NCI-H2029 (cell line): ENCODE data around the gene TSPOAP1.

Experiments
- DNase-seq: peaks from one replicate; lab custom pipeline; 2025; lab: John Stamatoyannopoulos, UW

TSPOAP1 gene

DNA sequence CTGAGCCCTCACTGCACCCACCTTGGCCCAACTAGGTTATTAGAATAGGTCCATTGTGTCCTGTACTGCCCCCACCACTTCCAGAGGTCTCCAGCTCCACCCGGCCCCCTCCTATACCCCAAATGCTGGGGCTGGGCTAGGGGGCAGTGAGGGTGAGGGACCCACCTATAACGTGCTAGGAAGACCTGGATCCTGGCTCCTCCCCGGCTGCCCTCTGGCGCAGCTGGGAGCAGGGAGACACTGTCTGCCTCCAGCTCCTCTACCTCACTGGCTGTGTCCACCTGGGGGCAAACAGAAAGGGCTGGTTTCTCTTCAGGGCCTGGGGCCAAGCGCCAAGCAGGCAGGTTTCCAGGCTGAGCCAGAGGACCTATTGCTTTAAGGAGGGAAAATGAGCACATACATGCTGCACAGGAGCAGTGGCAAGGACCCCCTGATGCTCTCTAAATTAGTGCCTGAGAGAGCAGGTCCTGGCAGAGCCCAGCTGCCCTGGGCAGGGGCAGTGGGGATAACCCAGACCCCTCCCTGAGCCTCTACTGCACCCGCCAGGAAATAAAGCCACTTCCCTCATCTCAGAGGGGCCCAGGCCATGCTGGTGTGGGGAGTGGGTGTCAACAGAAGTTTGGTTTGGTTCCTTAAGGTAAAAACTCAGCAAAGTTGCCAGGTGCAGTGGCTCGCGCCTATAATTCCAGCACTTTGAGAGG lies 12.2 kb downstream of the TSPOAP1 start:
- DNase-seq = no peak

DNA sequence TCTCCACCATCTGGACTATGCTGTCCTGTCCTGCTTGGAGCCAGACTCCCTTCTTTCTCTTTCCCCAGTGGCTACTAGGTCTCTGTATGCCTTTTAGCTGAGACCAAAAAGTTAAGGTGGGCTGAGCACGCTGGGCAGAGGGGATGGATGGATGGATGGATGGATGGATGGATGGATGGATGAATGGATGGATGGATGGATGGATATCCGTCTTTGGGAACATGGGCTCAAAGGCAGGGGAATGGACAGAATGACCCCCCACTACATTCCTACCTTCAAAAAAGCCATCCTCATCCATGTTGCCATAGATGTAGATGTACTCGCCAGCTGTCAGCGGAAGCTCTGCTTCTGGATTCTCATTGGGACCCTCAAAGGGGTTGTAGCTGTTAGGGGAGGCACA lies 12.8 kb downstream of the TSPOAP1 start:
- DNase-seq = no peak

DNA sequence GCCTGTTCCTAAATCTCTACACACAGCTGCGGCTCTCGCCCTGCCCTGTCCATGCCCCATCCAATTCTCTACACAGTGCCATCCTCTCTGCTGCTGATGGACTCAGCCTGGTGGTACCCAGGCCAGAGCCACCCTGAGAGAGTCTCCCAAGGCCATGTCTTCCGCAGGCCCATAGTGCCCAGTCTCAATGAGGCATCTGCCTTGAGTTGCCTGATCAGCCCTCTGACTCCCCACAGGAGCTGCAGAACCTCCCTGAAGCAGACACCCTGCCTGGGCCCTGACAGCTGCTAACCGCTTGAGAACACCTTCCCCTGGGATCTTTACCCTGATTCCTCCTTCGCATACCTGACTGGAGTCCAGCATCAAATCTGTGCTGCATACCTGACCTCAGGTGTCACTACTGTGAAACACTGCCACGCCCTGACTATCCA lies 13.3 kb downstream of the TSPOAP1 start:
- DNase-seq = no peak

DNA sequence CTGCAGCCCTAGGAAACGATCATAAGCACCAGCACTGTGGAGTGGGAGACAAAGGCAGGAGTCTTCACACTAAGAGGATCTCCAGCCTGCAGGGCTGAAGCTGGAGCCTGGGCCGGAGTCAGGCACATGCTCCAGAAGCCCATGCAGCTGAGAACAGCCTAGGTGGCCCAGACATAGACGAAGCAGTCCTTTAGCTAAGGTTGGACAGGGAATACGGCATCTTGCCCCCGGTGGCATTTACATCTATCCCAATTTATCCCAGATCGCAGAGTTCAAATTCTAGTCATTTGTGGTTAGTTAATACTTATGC lies 13.9 kb downstream of the TSPOAP1 start:
- no peak for DNase-seq

DNA sequence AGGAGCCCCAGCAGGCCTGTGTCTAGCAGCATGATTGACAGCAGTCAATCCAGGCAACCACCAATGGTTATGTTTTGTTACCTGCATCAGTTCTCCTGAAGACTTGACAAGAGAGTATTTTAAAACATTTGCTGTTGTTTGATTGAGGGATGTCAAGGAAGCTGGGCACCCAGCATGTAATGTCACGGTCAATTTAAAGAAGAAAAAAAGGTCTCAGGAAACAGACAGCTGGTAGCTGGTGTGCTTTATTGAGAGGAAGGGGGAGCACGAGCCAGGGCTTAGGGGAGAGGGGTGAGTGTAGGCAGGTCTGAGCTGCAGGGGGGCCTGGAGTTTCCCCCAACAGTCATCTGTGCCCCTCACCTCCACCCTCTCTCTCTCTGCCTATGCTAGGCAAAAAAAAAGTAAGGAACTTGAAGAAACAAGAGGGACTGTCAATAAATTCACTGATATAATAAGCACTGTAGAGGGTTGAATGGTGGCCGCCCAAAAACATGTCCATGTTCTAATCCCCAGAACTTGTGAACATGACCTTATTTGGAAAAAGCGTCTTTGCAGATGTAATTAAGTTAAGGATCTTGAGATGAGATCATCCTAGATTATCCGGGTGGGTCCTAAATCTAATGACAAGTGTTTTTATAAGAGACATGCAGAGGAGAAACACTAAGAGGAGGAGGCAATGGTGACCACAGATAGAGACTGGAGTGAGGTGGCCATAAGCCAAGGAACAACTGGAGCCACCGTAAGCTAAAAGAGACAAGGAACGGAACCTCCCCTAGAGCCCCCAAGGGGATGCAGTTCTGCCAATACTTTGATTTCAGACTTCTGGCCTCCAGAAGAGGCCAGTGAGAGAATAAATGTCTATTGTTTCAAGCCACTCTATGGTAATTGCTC lies 14.5 kb downstream of the TSPOAP1 start:
- no peak for DNase-seq

DNA sequence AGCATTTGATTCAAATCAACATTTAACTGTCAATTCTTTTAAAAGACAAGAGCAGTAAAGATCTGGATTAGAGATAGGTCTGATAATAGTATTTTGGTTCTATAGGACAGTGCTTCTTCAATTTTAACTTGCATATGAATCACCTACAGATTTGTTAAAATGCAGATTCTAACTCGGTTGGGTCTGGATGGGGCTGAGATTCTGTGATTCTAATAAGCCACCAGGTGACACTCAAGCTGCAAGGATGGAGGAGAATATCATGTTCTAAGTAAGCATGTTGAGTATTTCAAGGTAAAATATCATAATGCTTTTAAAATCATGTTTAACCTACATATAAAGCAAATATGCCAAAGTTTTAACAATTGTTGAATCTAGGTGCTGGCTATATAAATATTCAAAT lies 15.8 kb downstream of the TSPOAP1 start:
- DNase-seq = no peak

DNA sequence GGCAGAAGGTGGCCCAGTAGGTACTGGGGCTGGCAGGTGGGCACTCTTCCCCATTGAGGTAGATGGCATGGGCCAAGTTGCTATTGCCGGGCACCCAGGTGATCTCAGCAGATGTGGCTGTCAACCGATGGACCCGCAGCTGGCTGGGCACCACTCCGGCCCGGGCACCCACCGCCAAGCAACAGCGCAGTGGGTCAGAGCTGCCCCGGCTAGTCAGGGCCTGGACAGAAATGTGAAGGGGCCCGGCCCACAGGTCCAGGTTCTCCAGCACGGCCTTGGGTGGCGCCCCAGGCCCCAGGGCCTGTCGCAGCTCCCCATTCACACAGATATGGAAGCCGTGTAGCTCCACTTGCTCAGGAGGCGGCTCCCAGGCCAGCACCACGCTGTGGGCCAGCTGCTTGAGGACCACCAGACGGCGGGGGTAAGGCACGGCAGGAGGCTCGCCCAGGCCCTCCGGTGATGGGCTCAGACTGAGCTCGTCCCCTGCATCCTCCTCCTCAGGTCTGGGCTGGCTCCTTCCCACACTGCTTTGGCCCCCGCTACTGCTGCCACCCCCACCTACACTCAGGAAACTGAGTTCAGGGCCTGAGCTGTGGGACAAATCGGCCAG lies 16.5 kb downstream of the TSPOAP1 start:
- no peak for DNase-seq

DNA sequence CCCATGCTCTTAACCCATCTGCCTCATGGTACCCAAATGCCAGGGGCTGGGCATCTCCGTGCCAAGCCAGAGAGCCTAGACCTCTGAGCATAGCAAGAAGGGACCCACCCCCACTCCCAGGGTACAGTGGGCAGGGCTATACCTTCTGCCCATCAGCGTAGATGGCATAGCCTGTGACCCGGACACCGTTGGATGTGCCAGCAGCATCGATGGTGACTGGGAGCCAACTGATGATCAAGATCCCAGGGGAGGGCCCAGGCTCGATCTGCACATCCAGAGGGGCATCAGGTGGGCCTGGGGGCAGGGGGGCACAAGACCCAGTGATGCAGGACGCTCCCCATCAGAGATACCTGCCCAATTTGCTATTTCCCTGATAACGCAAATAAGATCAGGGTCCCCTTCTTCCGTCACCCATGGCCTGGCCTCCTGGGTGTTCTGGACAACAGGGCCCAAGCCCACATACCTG lies 17.1 kb downstream of the TSPOAP1 start:
- DNase-seq = no peak

DNA sequence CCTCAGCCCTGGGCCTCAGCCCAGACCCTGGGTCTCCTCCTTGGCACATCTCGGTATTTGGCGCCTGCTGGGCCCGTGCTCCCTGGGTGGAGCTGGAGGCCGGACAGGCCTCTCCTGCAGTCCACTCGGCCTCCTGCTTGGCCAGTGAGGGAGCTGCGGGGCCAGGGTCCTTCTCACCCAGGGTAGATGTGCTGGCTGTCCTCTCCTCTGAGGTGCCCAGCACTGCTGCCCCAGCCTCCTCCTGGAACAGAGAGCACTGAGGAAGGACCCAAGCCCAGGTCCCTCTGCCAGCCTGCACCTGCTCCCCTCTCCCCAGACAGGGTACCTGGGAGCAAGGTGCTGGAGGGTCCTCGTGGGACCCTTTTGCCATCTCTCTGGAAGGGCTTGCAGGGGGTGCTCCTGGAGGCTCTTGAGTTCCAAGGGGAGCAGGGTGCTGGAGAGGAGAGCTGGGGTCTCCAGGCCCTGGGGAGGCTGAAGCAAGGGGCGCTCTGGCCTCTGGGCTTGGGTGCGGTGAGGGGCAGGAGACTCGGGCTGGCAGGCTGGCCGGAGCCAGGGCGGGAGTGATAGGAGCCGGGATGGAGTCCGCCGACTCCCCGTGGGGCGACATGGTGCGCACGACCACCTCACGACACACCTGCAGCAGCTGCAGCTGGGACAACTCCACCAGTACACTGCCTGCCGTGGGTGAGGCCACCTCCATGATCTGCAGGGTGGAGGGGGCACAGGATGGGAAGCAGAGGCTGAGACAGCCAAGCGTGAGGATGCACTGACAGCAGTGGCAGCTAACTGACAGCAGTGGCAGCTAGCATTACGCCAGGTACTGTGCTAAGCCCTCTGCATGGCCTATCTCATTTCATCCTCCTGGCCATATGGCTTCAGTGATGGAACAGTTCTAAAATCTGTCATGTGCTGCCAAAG lies 17.8 kb downstream of the TSPOAP1 start:
- no peak for DNase-seq

DNA sequence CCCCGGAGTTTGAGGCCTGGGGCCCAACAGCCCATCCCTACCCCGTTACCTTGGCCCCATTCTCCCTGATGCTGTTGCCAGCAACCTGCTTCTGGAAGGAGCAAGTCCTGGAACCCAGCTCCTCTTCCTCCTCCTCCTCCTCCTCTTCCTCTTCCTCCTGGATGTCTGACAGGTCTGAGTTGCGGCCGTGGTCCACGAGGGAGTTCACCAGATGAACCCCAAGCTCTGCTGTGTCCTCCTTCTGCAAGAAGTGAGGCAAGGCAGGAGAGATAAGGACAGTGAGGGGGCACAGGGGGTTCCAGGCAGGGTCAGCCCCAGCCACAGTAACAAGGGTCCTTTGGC lies 18.7 kb downstream of the TSPOAP1 start:
- no peak for DNase-seq

DNA sequence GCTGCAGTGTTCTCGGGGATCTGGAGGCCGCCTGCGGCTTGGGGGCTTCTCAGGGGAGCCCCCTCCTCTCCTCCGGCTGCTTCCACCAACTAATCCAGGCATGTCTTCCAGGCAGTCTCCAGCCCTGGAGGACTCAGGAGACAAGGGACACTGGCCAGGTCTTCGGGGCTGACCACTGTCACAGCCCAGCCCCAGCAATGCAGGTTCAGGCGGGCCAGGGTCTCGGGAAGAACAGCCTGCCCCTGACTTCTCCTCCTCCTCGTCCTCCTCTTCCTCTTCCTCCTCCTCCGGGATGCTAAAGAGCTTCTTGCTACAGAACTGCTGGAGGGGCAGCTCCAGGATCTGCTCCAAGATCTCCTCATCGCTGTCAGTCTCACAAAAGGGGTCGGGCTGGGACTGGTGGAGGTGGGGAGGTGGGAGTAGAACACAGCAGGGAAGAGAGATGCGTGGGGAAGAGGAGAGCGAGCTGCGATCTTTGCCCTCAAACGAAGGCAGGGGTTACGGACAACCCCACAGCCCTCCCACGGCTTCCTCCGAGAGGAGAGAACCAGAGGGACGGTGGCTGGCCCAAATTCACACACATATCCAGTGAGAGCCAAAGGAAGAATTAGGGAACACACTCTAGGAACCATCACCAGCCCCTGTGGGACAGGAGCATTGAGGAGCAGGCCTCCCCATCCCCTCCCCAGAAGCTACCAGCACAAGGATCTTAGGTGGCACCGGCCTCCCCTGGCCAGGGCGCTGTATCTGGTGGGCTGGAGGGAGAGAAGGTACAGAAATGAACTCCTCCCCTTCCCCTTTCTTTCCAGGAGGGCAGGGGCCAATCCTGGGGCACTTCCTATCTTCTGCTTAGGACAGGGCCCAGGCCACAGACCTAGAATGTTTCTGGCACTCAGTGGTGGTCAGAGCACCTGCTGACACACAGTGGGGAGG lies 19.3 kb downstream of the TSPOAP1 start:
- no peak for DNase-seq

DNA sequence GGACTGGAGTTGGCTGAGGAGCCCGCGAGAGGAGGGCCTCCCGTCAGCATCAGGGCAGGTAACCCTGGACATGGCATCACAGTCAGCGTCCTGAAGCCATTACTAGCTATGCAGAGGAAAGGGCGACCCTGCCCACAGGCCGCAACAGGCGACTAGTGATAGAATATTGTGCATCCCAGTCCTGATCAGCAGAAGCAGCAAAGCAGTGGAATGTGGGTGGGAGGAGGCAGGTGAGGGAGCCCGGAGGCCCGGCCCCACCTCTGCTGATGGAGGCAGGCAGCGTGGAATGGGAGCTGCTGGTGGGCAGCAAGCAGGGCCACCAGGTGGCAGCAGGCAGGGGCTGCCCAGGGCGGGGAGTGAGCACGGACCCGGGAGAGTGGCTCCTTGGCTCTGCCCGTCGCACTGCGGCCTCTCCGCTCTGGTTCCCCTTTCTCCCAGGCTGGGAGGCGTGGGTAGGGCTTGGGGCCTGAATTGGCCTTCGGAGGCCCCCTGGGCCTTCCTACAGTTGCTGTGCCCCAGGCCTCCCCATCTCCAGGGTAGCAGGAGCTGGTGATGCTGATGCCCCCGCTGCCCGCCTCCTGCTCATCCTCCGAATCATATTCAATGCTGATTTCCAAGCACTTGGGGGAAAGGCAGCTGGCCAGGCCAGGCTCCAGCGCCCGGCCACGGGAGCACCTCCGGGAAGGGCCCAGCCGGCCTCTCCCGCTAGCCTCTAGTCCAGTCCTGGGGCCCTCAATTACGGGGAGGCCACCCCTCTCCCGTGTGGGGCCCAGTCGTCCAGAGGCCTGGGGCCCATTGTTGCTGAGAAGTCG lies 20.2 kb downstream of the TSPOAP1 start:
- no peak for DNase-seq

DNA sequence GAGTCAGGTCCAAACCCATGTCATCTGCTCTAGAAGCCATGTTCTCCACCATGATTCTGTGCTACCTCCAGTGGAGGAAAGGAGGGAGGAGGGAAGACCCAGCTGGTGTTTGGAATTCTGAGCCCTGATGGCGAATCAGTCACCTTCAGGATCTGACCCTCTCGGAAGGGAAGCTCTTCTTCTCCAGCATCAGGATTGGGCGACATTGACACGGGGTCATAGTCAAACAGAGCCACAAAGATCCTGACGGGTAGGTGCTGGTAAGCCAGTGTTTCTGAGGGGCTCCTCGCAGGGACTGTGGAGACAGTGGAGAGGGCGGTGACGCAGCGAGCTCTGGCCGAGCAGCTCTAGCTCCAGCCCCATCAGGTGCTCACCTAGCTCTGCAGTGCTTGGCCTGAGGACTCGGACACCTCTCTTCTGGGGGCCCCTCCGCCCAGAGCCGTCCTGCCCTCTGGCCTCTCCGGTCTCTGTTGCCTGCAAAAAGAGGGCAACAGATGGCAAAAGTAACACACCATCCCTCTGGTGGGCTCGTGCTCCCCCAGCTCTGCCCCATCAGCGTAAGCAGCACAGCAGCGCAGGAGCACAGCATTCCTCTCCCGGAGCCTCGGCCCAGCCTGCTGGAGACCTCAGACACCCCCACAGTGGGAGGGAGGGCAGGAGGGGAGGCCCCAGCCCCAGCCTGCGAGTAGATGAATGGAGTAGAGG lies 21.0 kb downstream of the TSPOAP1 start:
- no peak for DNase-seq

DNA sequence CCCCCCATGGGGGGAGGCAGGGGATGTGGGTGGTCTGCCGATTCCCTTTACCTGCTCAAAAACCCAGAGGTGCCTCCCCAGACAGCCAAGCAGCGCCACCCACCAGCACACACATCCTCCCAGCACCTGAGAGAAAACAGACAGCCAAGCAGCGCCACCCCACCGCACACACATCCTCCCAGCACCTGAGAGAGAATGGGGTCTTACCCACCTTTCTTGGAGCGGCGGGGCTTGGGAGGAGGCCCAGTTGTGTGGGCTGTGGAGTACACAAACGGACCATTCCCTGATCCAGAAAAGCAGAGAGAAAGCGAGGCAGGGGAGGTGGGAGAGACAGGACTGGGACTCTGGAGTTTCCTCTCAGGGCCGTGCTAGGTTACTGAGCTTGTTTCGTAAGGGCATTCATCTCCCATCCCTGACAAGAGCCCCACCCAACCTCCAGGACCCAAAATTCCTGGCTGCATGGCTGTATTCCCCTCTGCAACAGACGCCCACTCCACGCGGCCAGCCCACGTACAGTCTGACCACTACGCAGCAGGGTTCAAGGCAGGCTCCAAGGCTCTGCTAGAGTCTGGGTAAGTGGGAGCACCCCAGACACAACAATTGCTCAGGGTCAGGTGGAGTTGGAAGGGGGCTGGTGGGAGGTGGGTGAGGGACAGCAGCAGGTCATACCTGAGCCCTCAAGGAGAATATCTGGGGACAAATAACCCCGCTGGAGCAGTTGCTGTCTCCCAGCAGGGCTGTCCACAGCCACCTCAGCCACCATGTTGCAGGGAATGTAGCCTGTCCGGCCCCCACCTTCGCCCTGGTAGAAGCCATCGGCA lies 22.3 kb downstream of the TSPOAP1 start:
- DNase-seq = no peak

DNA sequence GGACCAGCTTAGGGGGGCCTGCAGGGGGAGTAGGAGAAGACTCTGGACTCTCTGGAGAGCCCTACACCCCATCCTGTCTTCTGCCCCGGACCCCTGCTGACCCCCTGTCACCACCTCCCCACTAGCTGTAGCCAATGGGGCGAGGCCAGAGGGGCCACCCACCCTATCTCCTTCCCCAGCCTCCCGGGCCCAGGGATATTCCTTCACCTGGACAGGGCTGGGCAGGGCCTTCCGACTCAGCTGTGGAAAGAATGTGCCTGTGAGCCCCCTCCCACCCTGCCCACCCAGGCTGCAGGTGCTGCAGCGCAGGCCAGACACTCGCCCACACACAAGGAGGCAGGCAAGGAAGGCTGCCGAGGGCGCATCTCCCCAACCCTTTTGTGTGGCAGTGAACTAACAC lies 23.0 kb downstream of the TSPOAP1 start:
- DNase-seq = no peak

DNA sequence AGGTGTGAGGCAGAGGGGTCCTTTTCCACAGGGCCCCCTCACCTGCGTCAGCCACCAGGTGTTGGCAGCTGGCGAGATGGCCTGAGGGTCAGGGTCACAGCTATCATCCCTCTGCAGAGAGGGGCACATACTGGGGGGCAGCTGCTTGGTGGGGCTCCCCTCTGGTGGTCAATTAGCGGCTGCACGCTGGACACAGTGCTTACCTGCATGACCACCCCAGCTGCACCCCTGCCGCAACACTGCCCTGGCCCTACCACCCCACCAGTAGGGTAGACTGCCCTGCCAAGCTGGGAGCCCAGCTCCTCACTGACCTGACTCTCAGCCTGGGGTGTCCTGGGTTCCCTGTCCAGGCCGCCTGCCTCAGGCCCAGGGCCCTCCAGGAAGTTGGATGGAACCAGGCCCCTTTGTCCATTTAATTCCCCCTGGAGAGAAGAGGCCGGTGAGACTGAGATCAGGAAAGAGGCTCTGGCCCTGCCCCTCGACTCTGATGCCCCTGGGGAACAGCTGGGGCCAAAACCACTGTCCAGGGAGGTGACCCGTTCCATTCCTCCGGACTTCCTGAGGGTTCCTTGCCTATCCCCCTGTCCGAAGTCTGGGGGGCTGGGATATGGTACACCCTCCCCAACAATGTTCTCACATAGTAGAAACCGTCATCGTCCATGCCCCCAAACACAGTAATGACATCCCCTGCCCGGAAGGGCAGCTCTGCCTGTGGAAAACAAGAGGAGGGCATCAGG lies 23.7 kb downstream of the TSPOAP1 start:
- DNase-seq = no peak

DNA sequence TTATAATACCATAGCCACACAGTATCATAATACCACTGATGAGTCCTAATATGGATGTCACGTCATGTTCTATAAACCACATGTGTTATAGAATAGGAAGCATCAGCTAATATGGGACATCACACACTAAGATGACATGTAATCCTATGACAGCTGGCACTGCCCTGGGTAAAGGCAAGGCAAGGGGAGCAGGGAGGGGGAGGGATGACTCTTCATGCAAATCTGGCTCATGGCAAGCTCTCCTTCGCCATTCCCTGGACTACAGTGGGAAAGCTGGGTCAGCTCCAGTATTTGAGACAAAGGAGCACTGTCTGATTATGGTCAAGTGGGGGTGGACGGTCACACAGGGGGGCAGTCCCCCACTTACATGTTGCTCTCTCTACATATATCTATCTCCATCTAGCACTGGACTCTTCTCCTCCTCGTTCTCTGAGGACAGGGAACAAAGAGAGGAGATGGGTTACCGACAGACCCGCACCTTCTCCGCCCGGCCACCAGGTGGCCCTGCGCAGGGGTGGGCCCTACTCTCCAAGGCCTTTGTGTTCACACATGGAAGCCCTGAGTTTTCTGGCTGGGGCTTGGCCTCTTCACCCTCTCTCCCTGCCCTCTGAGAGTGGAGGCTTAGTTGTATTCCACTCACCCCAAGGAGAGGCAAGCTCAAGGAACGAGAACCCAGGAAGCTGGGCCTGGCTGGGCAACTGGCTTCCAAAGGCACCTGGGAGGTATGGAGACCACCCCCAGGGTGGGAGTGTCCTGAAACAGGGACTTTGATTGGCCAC lies 24.4 kb downstream of the TSPOAP1 start:
- no peak for DNase-seq
